OCI-LY1 (cell line): Measurements from ENCODE around the gene CCDC97.
"Not testable (repeated sequence)": the region's sequence is repeated elsewhere in the genome, so short reads cannot be mapped to it uniquely, and the experiment has no call there.

Experiments used
- H2AFZ ChIP-seq: fragments of 200-600 bp; sonication (generic), shearing (Covaris generic); 2 replicates; pipeline ENCODE4 v1.6.0; 2014; ENCODE audit warnings: antibody characterized with exemption, mild to moderate bottlenecking, low read length
- H3F3A ChIP-seq: fragments of 200-600 bp; sonication (generic), shearing (Covaris generic); 2 replicates; pipeline ENCODE4 v1.6.0; 2014; ENCODE audit warnings: mild to moderate bottlenecking, antibody characterized with exemption, low read length, moderate library complexity; ENCODE audit not compliant: insufficient read depth
- H3K27ac ChIP-seq: fragments of 200-600 bp; sonication (generic); 2 replicates; pipeline ENCODE4 v1.5.1; 2014; ENCODE audit warnings: low read length, mixed run types, mild to moderate bottlenecking, low read depth; ENCODE audit not compliant: poor library complexity, severe bottlenecking
- H3K27me3 ChIP-seq: fragments of 200-600 bp; sonication (generic); 2 replicates; pipeline ENCODE4 v1.6.0; 2014; ENCODE audit warnings: antibody characterized with exemption, mild to moderate bottlenecking, low read length, moderate library complexity; ENCODE audit not compliant: insufficient read depth
- H3K36me3 ChIP-seq: fragments of 200-600 bp; sonication (generic); 2 replicates; pipeline ENCODE4 v1.6.1; 2014; ENCODE audit warnings: mild to moderate bottlenecking, antibody characterized with exemption, low read length, moderate library complexity, mixed read lengths; ENCODE audit not compliant: insufficient read depth
- H3K4me1 ChIP-seq: fragments of 200-600 bp; sonication (generic); 2 replicates; pipeline ENCODE4 v1.5.1; 2014; ENCODE audit warnings: mild to moderate bottlenecking, low read length, moderate library complexity; ENCODE audit not compliant: insufficient read depth, severe bottlenecking
- H3K4me2 ChIP-seq: fragments of 200-600 bp; sonication (generic), shearing (Covaris generic); 2 replicates; pipeline ENCODE4 v1.6.1; 2014; ENCODE audit warnings: low read length
- H3K4me3 ChIP-seq: fragments of 200-600 bp; sonication (generic); 2 replicates; pipeline ENCODE4 v1.5.1; 2014; ENCODE audit warnings: low read length, low read depth, mild to moderate bottlenecking, mixed read lengths; ENCODE audit not compliant: poor library complexity, severe bottlenecking
- H3K79me2 ChIP-seq: fragments of 200-600 bp; shearing (Covaris generic); 2 replicates; pipeline ENCODE4 v1.6.1; 2016; ENCODE audit warnings: mixed run types, low read length, mixed read lengths; ENCODE audit not compliant: insufficient read depth
- H3K9ac ChIP-seq: fragments of 200-600 bp; sonication (generic), shearing (Covaris generic); 2 replicates; pipeline ENCODE4 v1.6.1; 2014; ENCODE audit warnings: mild to moderate bottlenecking, low read length, mixed read lengths
- H3K9me2 ChIP-seq: fragments of 200-600 bp; sonication (generic), shearing (Covaris generic); 2 replicates; pipeline ENCODE4 v1.6.1; 2014; ENCODE audit warnings: low read depth, mild to moderate bottlenecking, low read length, mixed read lengths
- H3K9me3 ChIP-seq: fragments of 200-600 bp; shearing (Covaris generic); 2 replicates; pipeline ENCODE4 v1.6.1; 2014; ENCODE audit warnings: low read length, mixed read lengths
- H4K20me1 ChIP-seq: fragments of 200-600 bp; sonication (generic), shearing (Covaris generic); 2 replicates; pipeline ENCODE4 v1.6.0; 2016; ENCODE audit warnings: mild to moderate bottlenecking, low read length; ENCODE audit not compliant: insufficient read depth
- EZH2 ChIP-seq: fragments of 200-600 bp; sonication (generic), shearing (Covaris generic); IDR thresholded peaks from 2 replicates; pipeline ENCODE4 v1.8.0; 2017; ENCODE audit warnings: borderline replicate concordance, mixed run types, mild to moderate bottlenecking, antibody characterized with exemption, low read length, moderate library complexity, mixed read lengths
- TF ChIP-seq, protein P1 (sequence below): fragments of 200-600 bp; sonication (generic), shearing (Covaris generic); IDR thresholded peaks from 2 replicates; pipeline ENCODE4 v1.5.1; 2017; ENCODE audit warnings: mild to moderate bottlenecking, antibody characterized with exemption, low read length, moderate library complexity, mixed read lengths

Gene CCDC97

DNA sequence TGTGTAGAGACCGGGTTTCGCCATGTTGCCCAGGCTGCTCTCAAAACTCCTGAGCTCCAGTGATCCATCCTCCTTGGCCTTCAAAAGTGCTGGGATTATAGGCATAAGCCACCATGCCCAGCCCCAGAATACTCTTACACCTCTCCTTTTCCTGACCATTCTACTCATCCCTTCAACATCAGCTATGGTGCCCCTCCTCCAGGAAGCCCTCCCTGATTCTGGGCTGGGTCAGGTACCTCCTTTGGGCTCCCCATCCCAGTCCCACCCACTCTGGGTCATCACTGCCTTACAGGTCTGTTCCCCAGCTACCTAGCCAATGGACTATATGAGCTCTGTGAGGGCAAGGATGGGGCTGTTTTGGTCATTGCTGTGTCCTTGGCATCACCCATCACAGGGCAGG, 34.2 kb downstream of the CCDC97 start:
- Histone ChIP-seq H3K27ac (no peak overlapping the region), H3K27me3 (no peaks in the 10 kb centered on the region), H3K4me1 (no peaks in the 10 kb centered on the region), H3K79me2 (no peaks in the 10 kb centered on the region), H3K9ac (no peak overlapping the region), H3K9me3 (no peaks in the 10 kb centered on the region), H3K4me3 (no peak overlapping the region), H4K20me1 (no peaks in the 10 kb centered on the region), H2AFZ (no peak overlapping the region), H3F3A (no peaks in the 10 kb centered on the region), H3K9me2 (no peaks in the 10 kb centered on the region), H3K4me2 (no peak overlapping the region), H3K36me3 (peaks cover 57% of the 10 kb centered on the region)
- no peak for TF ChIP-seq EZH2
- TF ChIP-seq, protein P1, sequence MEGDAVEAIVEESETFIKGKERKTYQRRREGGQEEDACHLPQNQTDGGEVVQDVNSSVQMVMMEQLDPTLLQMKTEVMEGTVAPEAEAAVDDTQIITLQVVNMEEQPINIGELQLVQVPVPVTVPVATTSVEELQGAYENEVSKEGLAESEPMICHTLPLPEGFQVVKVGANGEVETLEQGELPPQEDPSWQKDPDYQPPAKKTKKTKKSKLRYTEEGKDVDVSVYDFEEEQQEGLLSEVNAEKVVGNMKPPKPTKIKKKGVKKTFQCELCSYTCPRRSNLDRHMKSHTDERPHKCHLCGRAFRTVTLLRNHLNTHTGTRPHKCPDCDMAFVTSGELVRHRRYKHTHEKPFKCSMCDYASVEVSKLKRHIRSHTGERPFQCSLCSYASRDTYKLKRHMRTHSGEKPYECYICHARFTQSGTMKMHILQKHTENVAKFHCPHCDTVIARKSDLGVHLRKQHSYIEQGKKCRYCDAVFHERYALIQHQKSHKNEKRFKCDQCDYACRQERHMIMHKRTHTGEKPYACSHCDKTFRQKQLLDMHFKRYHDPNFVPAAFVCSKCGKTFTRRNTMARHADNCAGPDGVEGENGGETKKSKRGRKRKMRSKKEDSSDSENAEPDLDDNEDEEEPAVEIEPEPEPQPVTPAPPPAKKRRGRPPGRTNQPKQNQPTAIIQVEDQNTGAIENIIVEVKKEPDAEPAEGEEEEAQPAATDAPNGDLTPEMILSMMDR: no peak

GRCh38 chr19:41346916-41347315, 36.9 kb downstream of the CCDC97 start:
- not testable (repeated sequence) for H3K27me3 ChIP-seq, H3K4me2 ChIP-seq, H3K27ac ChIP-seq, H4K20me1 ChIP-seq, H3K9me2 ChIP-seq, H2AFZ ChIP-seq, H3K9ac ChIP-seq, H3K4me3 ChIP-seq, H3K9me3 ChIP-seq, H3K79me2 ChIP-seq, H3F3A ChIP-seq
- Histone ChIP-seq H3K36me3 (peaks cover 34% of the 10 kb centered on the region), H3K4me1 (peaks cover 18% of the 10 kb centered on the region)

- peak overlapping the region; percentile 98 for H3K9ac ChIP-seq
- H3K36me3 ChIP-seq: peaks cover 13% of the 10 kb centered on the region
- TF ChIP-seq EZH2: no peak
- TF ChIP-seq, protein P1: no peak
- peak overlapping the region; percentile 98 for H3K4me3 ChIP-seq
- H3F3A ChIP-seq: no peaks in the 10 kb centered on the region
- H3K9me2 ChIP-seq: no peaks in the 10 kb centered on the region
- no peaks in the 10 kb centered on the region for H4K20me1 ChIP-seq
- H3K27me3 ChIP-seq: no peaks in the 10 kb centered on the region
- H3K4me1 ChIP-seq: peaks cover 22% of the 10 kb centered on the region
- peaks cover 14% of the 10 kb centered on the region for H3K79me2 ChIP-seq
- peak overlapping the region; percentile 90 for H3K4me2 ChIP-seq
- no peaks in the 10 kb centered on the region for H3K9me3 ChIP-seq
- H2AFZ ChIP-seq: no peak overlapping the region
- peak overlapping the region; percentile 65 for H3K27ac ChIP-seq
Measured at GRCh38 chr19:41350735-41351338, 40.9 kb downstream of the CCDC97 start.
